AML-193 (cell line): ENCODE measurements around the gene SLC6A18.
"Not testable (repeated sequence)": the region's sequence is repeated elsewhere in the genome, so short reads cannot be mapped to it uniquely, and the experiment has no call there.

Source experiments
- DNase-seq, 2 experiments: peaks; one replicate each; lab custom pipeline; 2025; lab: John Stamatoyannopoulos, UW

Gene SLC6A18

GRCh38 chr5:1276930-1277329 lies 51.7 kb downstream of the SLC6A18 start:
- DNase-seq: no peak

GRCh38 chr5:1277331-1277730 lies 52.1 kb downstream of the SLC6A18 start:
- no peak for DNase-seq

- DNase-seq: no peak
These were observed 52.6 kb downstream of the SLC6A18 start for GRCh38 chr5:1277781-1278180.

GRCh38 chr5:1278216-1278615 lies 53.0 kb downstream of the SLC6A18 start:
- no peak for DNase-seq

- DNase-seq: no peak
These were observed 53.7 kb downstream of the SLC6A18 start for GRCh38 chr5:1278656-1279442.

GRCh38 chr5:1279443-1280151 lies 54.4 kb downstream of the SLC6A18 start:
- DNase-seq: no peak

- DNase-seq: no peak
These were observed 55.2 kb downstream of the SLC6A18 start for GRCh38 chr5:1280177-1281037.

GRCh38 chr5:1281038-1281882 lies 56.1 kb downstream of the SLC6A18 start:
- no peak for DNase-seq

- no peak for DNase-seq
These were observed 57.2 kb downstream of the SLC6A18 start for GRCh38 chr5:1282131-1282992.

GRCh38 chr5:1282993-1283728 lies 58.0 kb downstream of the SLC6A18 start:
- DNase-seq: not testable (repeated sequence)

GRCh38 chr5:1283729-1284041 lies 58.5 kb downstream of the SLC6A18 start:
- DNase-seq: not testable (repeated sequence)

GRCh38 chr5:1284336-1284970 lies 59.3 kb downstream of the SLC6A18 start:
- not testable (repeated sequence) for DNase-seq

GRCh38 chr5:1285141-1285540 lies 60.0 kb downstream of the SLC6A18 start:
- no peak for DNase-seq

- no peak for DNase-seq
These were observed 60.7 kb downstream of the SLC6A18 start for GRCh38 chr5:1285883-1286291.

GRCh38 chr5:1288439-1289335 lies 63.5 kb downstream of the SLC6A18 start:
- no peak for DNase-seq

GRCh38 chr5:1289559-1289958 lies 64.4 kb downstream of the SLC6A18 start:
- DNase-seq: not testable (repeated sequence)

GRCh38 chr5:1290956-1291355 lies 65.8 kb downstream of the SLC6A18 start:
- not testable (repeated sequence) for DNase-seq

GRCh38 chr5:1291611-1292080 lies 66.5 kb downstream of the SLC6A18 start:
- DNase-seq: no peak
